ENCODE measurements around the gene PHF21A. TPM values are rescaled to one million over a fixed set of nuclear protein-coding genes. Genes with fewer than 3 reads are reported as not detected.

Gene PHF21A
- total RNA-seq, 1 experiment from 2014 or later = 29.4 TPM

GRCh38 chr11:45913942-45914635 is 207.2 kb downstream of the PHF21A start:
- Mint-ChIP-seq H3K27me3 (ENCODE audit: low read depth) (no peaks in the 10 kb centered on the region), H3K4me1 (peaks cover 7% of the 10 kb centered on the region), H3K27ac (no peak overlapping the region), H3K9me3 (no peaks in the 10 kb centered on the region), H3K36me3 (peaks cover 3% of the 10 kb centered on the region; the same call in 1 of the 2 replicates), H3K4me3 (no peak overlapping the region)
- no peak for DNase-seq (ENCODE audit: low spot score)
- ChIA-PET POLR2A (no interaction called here), CTCF (interaction anchor here (1.6 kb wide), 1 partner anchor 13 kb away, joined by 4 read pairs; no protein-coding TSS in a partner anchor)
- ATAC-seq = no peak
- TF ChIP-seq SOX15 (CRISPR knock-in tag; IDR thresholded peaks at IDR 0.05) (no peak), ZBTB21 (CRISPR knock-in tag; IDR thresholded peaks at IDR 0.05; ENCODE audit: borderline replicate concordance) (no peak)

- Mint-ChIP-seq H3K27me3 (ENCODE audit: low read depth) (no peaks in the 10 kb centered on the region), H3K4me1 (peaks cover 3% of the 10 kb centered on the region), H3K36me3 (peaks cover 3% of the 10 kb centered on the region; the same call in 1 of the 2 replicates), H3K27ac (no peak overlapping the region), H3K9me3 (no peaks in the 10 kb centered on the region), H3K4me3 (no peak overlapping the region)
- no peak for TF ChIP-seq CDX4 (CRISPR knock-in tag; IDR thresholded peaks at IDR 0.05; ENCODE audit: borderline replicate concordance)
- TF ChIP-seq FOXK1 (CRISPR knock-in tag; IDR thresholded peaks at IDR 0.05) = no peak
- TF ChIP-seq KAT7 (CRISPR knock-in tag; IDR thresholded peaks at IDR 0.05; ENCODE audit: borderline replicate concordance) = no peak
- no peak for TF ChIP-seq TEAD1 (CRISPR knock-in tag; IDR thresholded peaks at IDR 0.05)
- TF ChIP-seq PREB (CRISPR knock-in tag; IDR thresholded peaks at IDR 0.05; ENCODE audit: borderline replicate concordance) = no peak
- TF ChIP-seq FOXJ3 (CRISPR knock-in tag; IDR thresholded peaks at IDR 0.05; ENCODE audit: borderline replicate concordance) = no peak
- ChIA-PET CTCF (no interaction called here), POLR2A (no interaction called here)
- DNase-seq (ENCODE audit: low spot score) = no peak
- ATAC-seq = no peak
Observed at GRCh38 chr11:45913514-45913913, 207.7 kb downstream of the PHF21A start.

- Mint-ChIP-seq H3K27me3 (ENCODE audit: low read depth) (no peaks in the 10 kb centered on the region), H3K27ac (no peak overlapping the region), H3K36me3 (peaks cover 3% of the 10 kb centered on the region; the same call in 1 of the 2 replicates), H3K4me3 (no peak overlapping the region), H3K9me3 (no peaks in the 10 kb centered on the region), H3K4me1 (no peaks in the 10 kb centered on the region; the same call in 1 of the 2 replicates)
- POLR2A ChIA-PET = no interaction called here
- no peak for DNase-seq (ENCODE audit: low spot score)
- CTCF ChIA-PET = no interaction called here
- no peak for ATAC-seq
- no peak for TF ChIP-seq JUN (CRISPR knock-in tag; IDR thresholded peaks at IDR 0.05)
- TF ChIP-seq AR (CRISPR knock-in tag; IDR thresholded peaks at IDR 0.05) = no peak
- TF ChIP-seq CREB1 (CRISPR knock-in tag; IDR thresholded peaks at IDR 0.05) = no peak
- TF ChIP-seq ZNF671 (CRISPR knock-in tag; IDR thresholded peaks at IDR 0.05) = no peak
- TF ChIP-seq IRF2 (CRISPR knock-in tag; IDR thresholded peaks at IDR 0.05; ENCODE audit: borderline replicate concordance, low read depth) = no peak
- no peak for TF ChIP-seq ZNF425 (CRISPR knock-in tag; conservative IDR thresholded peaks at IDR 0.05)
- no peak for TF ChIP-seq USF2 (CRISPR knock-in tag; IDR thresholded peaks at IDR 0.05)
- TF ChIP-seq CREM (CRISPR knock-in tag; IDR thresholded peaks at IDR 0.05) = no peak
- no peak for TF ChIP-seq SMAD4 (CRISPR knock-in tag; IDR thresholded peaks at IDR 0.05)
Observed at GRCh38 chr11:45910623-45911022, 210.6 kb downstream of the PHF21A start.

Measured in WTC11 (cell line).